GM23338 (cell line): ENCODE measurements around the gene DIDO1.

ENCODE experiments used
- CREB1 ChIP-seq: fragments of 250-450 bp; sonication (Bioruptor Pico); IDR thresholded peaks from 2 replicates; pipeline ENCODE4 v1.5.0; 2020; ENCODE audit warnings: low read depth, mild to moderate bottlenecking, moderate library complexity
- CTCF ChIP-seq, 2 experiments: fragments of 200-600 bp in 1 of 2; sonication (generic) in 1 of 2; conservative IDR thresholded peaks; 2 replicates each; pipeline versions ENCODE4 v1.5.1 to v1.6.1; 2016 to 2017; ENCODE audit warnings: antibody characterized with exemption in 2 of 2, low read depth in 2 of 2, mild to moderate bottlenecking in 2 of 2, moderate library complexity in 1 of 2
- EZH2 ChIP-seq: fragments of 200-600 bp; sonication (generic); IDR thresholded peaks from one replicate; pipeline ENCODE4 v1.8.0; 2017; ENCODE audit warnings: antibody characterized with exemption, mild to moderate bottlenecking, low read depth; ENCODE audit not compliant: unreplicated experiment
- EZH2phosphoT487 ChIP-seq: fragments of 200-600 bp; sonication (generic); IDR thresholded peaks from one replicate; pipeline ENCODE4 v1.8.1; 2018; ENCODE audit warnings: antibody characterized with exemption; ENCODE audit not compliant: unreplicated experiment
- POLR2AphosphoS5 ChIP-seq: IDR thresholded peaks from 2 replicates; pipeline ENCODE4 v1.6.1; 2016; ENCODE audit warnings: antibody characterized with exemption, low read depth
- REST ChIP-seq: IDR thresholded peaks from one replicate; pipeline ENCODE4 v1.6.1; 2018; ENCODE audit warnings: antibody characterized with exemption; ENCODE audit not compliant: unreplicated experiment

- TF ChIP-seq CTCF (conservative IDR thresholded peaks at IDR 0.05; ENCODE audit: low read depth in 2 of 2) = no peak
- TF ChIP-seq POLR2AphosphoS5 = no peak
- TF ChIP-seq REST = no peak
- TF ChIP-seq EZH2phosphoT487 = no peak
- TF ChIP-seq CREB1 (CRISPR knock-in tag) = no peak
- no peak for TF ChIP-seq EZH2
These were observed 2.5 kb downstream of the DIDO1 start for GRCh38 chr20:62923669-62924441.
